GM21447 (cell line): ENCODE measurements around the gene DDT.
"Not testable (repeated sequence)": the region's sequence is repeated elsewhere in the genome, so short reads cannot be mapped to it uniquely, and the experiment has no call there.

Experiments
- ATAC-seq: cut with Tn5 transposase; IDR thresholded peaks from one replicate; pipeline ENCODE4 v1.9.1; 2021; ENCODE audit not compliant: unreplicated experiment

Gene DDT

DNA sequence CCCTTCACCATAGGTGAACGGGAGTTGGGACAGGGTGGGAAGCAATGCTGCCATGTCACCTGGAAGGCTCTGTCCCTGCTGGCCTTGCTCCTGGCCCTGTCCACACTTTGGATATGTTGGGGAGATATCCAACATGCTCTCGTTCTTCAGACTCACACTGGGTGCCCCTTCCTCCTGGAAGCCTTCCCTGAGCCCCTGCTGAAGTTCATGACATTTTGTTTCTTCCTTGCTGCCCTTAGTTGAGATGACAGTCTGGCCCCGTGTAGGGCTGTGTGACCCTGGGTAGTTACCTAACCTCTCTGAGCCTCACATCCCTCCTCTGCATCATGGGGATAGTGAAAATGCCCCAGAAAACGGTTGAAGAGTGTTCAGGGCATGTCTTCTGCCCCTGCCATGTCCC is 20.8 kb downstream of the DDT start:
- not testable (repeated sequence) for ATAC-seq

DNA sequence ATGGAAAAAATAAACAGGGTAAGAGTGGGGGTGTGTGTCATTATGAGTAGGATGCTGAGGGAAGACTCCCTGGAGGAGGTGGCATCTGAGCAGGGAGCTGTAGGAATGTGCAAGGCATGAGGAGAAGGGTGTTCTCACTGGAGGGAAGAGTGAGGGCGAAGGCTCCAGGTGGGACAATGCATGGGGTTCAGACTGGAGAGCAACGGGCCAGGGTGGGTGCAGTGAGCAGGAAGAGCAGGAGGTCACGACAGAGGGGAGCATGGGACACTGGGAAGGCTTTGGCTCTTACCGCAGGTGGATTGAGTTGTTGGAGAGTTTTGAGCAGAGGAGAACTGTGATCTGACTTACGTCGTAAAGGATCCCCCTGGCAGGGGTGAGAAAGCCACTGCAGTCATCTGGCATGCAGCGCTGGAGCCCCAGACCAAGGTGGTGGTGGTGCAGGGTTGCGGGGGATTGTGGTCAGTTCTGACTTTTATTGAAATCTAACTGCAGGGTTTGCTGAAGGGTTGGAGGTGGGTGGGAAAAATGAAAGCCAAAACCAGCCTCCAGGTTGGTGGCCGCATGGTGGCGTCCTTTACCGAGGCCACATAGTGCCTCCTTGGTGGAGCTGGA is 21.3 kb downstream of the DDT start:
- ATAC-seq = not testable (repeated sequence)

DNA sequence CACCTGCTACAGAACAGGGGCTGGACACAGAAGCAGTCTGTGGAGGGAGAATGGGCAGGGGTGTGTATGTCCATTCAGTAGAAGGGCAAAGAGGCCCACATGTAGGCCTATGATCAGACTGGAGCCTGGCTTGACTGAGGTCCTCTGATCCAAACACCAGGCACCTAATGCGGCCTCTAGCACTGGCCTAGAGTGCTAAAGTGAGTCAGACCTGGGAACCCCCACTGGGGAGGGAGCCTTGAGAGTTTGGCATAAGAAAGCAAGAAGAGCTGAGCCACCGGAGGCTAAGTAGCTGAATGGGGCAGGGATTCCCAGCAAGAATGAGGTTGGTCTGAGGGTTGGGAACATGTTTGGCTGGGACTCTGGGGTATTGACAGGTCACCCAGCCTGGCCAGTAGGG is 22.9 kb downstream of the DDT start:
- ATAC-seq = not testable (repeated sequence)

DNA sequence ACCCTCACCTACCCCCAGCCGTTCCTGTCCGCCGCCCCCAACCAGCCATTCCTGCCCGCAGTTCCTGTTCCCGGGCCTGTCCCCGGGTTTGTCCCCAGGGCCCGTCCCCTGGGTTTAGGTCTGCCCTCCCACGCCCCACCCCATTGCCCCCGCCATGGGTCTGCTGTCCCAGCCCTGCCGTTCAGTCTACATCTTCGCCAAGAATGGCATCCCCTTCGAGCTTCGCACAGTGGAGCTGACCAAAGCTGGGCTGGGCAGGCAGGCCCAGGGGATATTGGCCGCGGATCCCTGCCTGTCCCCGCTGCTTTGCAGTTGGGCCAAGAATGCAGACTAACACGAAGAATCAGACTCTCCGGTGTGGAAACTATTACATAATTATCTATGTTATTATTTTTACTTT is 24.5 kb downstream of the DDT start:
- not testable (repeated sequence) for ATAC-seq

DNA sequence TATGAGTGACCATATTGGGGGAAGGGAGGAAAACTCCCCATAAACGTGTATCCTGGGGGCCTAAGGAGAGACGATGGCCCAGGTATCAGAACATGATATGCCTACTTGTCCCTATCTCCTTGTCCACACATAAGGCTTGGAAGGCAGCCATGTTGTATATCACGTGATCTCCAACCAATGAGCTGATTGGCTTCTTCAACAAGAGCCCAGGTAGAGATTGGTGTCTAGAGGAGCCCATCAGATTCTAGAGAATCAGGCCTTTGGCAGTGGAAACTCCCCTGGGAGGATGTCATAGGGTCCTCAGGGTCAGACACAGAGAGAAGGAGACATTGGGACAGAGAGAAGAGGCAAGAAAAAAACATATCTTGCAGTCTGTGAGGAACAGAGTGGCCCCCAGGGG is 26.9 kb downstream of the DDT start:
- not testable (repeated sequence) for ATAC-seq

DNA sequence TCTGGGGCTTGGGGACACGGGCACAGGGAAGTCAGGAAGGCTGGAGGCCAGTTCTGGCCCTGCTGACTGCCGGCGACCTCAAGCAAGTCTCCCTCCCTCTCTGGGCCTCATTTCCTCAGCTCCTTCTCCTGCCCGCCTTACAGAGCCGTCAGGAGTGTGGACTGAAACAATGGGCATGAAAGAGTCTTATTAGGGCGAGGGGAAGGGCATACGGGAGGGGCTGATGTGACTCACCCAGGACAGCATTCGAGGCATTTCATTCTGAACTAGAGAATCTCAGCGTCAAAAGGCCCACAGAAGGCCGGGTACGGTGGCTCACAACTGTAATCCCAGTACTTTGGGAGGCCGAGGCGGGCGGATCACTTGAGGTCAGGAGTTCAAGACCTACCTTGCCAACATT is 34.1 kb downstream of the DDT start:
- ATAC-seq = not testable (repeated sequence)

DNA sequence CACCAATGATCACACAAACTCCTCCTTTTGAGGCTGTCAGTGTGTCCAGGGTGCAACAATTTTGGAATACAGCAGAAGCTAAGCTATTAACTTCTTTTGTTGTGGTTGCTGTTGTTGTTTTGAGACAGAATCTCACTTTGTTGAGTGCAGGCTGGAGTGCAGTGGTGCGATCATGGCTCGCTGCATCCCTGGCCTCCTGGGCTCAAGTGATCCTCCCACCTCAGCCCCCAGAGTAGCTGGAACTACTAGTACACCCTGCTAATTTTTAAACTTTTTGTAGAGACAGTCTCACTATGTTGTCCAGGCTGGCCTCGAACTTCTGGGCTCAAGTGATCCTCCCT is 35.3 kb downstream of the DDT start:
- no peak for ATAC-seq

DNA sequence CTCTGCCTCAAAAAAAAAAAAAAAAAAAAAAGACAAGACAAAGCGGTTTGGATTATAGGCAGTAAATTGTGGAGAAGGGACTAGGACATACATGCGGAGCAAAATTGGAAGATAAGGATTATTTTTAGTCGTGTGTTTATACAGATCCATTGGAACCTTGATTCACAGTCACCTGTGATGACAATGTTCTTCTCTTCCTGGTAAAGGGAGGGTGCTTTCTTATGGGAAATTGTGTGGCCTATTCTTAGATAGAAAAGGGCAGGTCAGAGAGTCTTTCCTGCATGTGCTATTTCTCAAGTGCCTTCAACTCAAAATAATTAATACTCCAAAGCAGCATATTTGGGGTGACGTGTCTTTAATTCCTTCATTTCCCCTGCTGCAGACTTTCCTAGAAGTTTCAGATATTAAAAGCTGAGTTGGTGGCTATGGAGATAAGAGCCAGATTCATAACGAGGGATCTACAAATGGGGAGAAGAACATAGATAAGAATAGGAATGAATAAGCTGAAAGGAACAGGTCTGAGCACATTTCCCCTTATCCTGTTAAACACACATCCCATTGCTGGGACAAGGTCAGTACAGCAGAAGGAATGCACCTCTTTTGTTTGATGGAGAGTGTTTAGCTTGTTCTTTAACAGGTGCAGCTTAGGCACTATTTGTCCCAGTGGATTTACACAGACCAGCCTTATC is 35.8 kb downstream of the DDT start:
- ATAC-seq = no peak

DNA sequence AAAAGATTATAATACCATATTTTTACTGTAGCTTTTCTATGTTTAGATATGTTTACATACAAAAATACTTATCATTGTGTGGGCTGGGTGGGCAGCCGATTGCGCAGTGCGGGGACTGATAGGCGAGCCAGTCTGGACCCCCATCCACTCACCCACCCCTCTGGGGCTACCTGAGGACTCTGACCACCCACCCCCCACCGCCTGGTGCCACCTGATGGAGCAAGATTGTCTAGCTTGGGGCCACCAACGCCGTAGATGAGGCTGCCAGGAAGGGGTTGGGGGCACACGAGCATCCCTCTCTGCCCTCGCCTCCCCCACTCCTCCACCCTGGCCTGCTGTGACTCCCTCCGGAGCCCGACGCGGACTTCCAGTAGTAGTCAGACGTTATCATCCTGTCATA is 47.7 kb downstream of the DDT start:
- ATAC-seq = no peak

DNA sequence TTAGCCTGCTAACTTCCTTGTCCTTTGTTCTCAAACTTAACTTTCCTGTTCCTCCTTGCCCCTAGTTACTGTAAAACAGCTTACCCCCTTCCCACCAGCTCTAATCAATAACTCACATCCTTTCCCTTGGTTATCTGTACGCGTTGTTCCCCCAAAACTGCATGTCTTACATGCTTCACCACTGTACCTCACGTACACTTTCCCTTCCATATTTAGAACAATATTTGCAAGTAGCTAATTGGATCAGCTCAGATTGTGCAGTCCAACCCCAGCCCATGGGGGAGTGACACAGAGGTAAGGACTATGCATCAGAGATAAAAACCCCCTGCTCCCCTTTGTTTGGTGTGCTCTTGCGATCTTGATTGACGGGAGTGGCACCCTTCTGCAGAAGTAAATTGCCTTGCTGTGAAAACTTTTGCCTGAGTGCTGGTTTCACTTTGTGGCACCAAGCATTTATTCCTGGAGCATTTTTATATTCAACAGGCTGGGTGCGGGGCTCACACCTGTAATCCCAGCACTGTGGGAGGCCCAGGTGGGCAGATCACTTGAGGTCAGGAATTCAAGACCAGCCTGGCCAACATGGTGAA is 49.1 kb downstream of the DDT start:
- ATAC-seq = no peak

DNA sequence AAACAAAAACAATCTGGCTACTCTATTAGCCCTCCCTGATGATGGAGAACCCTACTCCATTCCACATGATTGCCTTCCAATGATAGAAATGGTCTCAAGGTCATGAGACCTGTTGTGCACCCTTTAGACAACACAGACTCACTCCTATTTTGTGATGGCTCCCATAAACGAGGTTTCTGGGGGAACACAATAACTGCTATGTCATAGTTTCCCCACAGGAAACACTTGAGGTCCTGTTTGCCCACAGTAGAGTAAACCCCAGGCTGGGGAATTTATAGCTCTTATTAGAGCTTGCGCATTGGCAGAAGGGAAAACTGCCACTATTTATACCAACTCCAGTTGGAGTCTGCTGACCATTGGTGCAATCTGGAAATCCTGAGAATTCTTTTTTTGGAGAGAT is 51.3 kb downstream of the DDT start:
- ATAC-seq = no peak

DNA sequence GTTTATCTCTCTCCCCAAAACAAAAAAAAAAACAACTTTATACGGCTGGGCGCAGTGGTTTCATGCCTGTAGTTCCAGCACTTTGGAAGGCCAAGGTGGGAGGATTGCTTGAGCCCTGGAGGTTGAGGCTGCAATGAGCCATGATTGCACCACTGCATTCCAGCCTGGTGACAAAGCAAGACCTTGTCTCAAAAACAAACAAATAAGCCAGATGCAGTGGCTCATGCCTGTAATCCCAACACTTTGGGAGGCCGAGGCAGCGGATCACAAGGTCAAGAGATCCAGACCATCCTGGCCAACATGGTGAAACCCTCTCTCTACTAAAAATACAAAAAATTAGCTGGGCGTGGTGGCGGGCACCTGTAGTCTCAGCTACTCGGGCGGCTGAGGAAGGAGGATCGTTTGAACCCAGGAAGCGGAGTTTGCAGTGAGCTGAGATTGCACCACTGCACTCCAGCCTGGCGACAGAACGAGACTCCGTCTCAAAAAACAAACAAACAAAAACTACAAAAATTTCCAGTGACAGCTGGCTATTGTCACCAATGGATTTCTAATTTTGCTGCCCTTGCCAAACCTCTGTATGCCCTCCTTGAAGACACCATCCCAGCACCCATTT is 52.5 kb downstream of the DDT start:
- not testable (repeated sequence) for ATAC-seq
